Heart left ventricle (tissue), 16 donors: ENCODE measurements around the gene CCDC78. TPM values are rescaled to one million over a fixed set of nuclear protein-coding genes. Genes with fewer than 3 reads are reported as not detected.
A peak's percentile ranks its signal among the peaks of the same experiment; 100 is the strongest.

Experiments used
- ATAC-seq, 4 donors: fragments of 200-7000 bp; cut with Tn5 transposase; one replicate each; pipeline ENCODE4 v1.9.1; 2020 to 2022; ENCODE audit warnings: moderate library complexity in 4 of 4, mild to moderate bottlenecking in 3 of 4, moderate number of reproducible peaks in 1 of 4
- DNase-seq, 5 donors: peaks; one replicate each; pipeline ENCODE4 v3.0.0-alpha.2; 2020
- H3K27ac ChIP-seq, 12 donors: fragments of 200-600 bp; sonication (generic) in 4 of 12; one replicate each; pipeline versions ENCODE4 v1.5.0 to v1.8.0; 2016 to 2022; ENCODE audit warnings: mild to moderate bottlenecking in 2 of 12
- H3K27me3 ChIP-seq, 9 donors: fragments of 200-600 bp; sonication (generic) in 2 of 9; one replicate each; pipeline versions ENCODE4 v1.5.1 to v1.8.0; 2016 to 2022; ENCODE audit warnings: mild to moderate bottlenecking in 3 of 9
- H3K36me3 ChIP-seq, 9 donors: fragments of 200-600 bp; sonication (generic) in 2 of 9; one replicate each; pipeline versions ENCODE4 v1.5.0 to v1.8.0; 2018 to 2022; ENCODE audit warnings: mild to moderate bottlenecking in 2 of 9
- H3K4me1 ChIP-seq, 12 donors: fragments of 200-600 bp; sonication (generic) in 4 of 12; one replicate each; pipeline versions ENCODE4 v1.5.0 to v1.8.0; 2016 to 2022; ENCODE audit warnings: mild to moderate bottlenecking in 3 of 12
- H3K4me3 ChIP-seq, 12 donors: fragments of 200-600 bp; sonication (generic) in 4 of 12; one replicate each; pipeline versions ENCODE4 v1.5.0 to v1.8.0; 2017 to 2022; ENCODE audit warnings: mild to moderate bottlenecking in 9 of 12, moderate library complexity in 4 of 12
- H3K9me3 ChIP-seq, 12 donors: fragments of 200-600 bp; sonication (generic) in 4 of 12; one replicate each; pipeline versions ENCODE4 v1.5.0 to v1.8.0; 2016 to 2022; ENCODE audit warnings: mild to moderate bottlenecking in 1 of 12
- CTCF ChIP-seq, 12 donors: fragments of 200-600 bp; sonication (generic) in 4 of 12; IDR thresholded peaks; one replicate each; pipeline versions ENCODE4 v1.5.0 to v1.8.0; 2018 to 2022; ENCODE audit warnings: antibody characterized with exemption in 12 of 12, mild to moderate bottlenecking in 5 of 12
- POLR2A ChIP-seq, 2 donors: fragments of 450-650 bp; IDR thresholded peaks; one replicate each; pipeline ENCODE4 v1.6.1; 2017; ENCODE audit warnings: antibody characterized with exemption in 2 of 2, mild to moderate bottlenecking in 2 of 2, moderate library complexity in 2 of 2
- WGBS, 4 donors: extraction: QIAGEN DNeasy Blood & Tissue Kit in 2 of 4; methylation state at CpG; one replicate each; pipeline versions ENCODE4 v1.1.5 to v1.1.7; 2013 to 2018; 5-methylcytosine and 5-hydroxymethylcytosine counted together
- intact Hi-C, 10 donors: fragments of 100-400 bp; cut with DNase I; formaldehyde crosslinking; loops; one replicate each; pipeline versions ENCODE4 v1.11.1 to v1.14.2; 2022
- polyA plus RNA-seq, 2 donors: library from polyadenylated mRNA; stranded (reverse); fragments of 200-250 nt; gene quantifications; one replicate each; pipeline ENCODE4 v1.2.3, GENCODE V29; 2013
- total RNA-seq, 9 donors: library from RNA; depleted of rRNA in 2 of 9; stranded (reverse); fragments of >200 nt in 2 of 9; fragmentation: NEBNext Ultra II Directional in 3 of 9; extraction: Animal tissue kit (Norgen Biotek cat#: 25700) in 3 of 9; gene quantifications; one replicate each; pipeline versions ENCODE4 v1.1.0 to v1.2.4, GENCODE V29; 2016 to 2023
- donor health status: ischemic (EF 13 %, LVEDD 7.1; RV severe dilation, severe dysfunction).
- donor health status: healthy with polysubstance abuse.
- donor health status: DM: no; HTN: yes; CAD: no.
- donor health status: DM: no; HTN: no; CAD: no.
- donor health status: ischemic (EF 25% LVEDD 6.9; RV normal size, moderate dysfunction).
- donor health status: ischemic (EF 25% LVEDD 5.7; RV mildly dilated, moderate dysfunction).
- donor health status: healthy.
- donor health status: DM: yes; HTN: yes; CAD: no.
- donor health status: ischemic (EF 35%, LVEDD 5.7; RV mildly dilated, moderate dysfunction).
- donor health status: nonischemic (EF 11% LVEDD 7.7; RV severe dilation, severe dysfunction).
- donor health status: DM: yes; HTN: yes; CAD: no.
- donor health status: PGD.
- donor health status: ischemic (EF 29% LVEDD 5.4; RV normal size, mild dysfunction).
- donor health status: nonischemic (EF 23%, LVEDD 6.1; RV moderate dilation, normal function).

The CCDC78 gene
- total and polyA plus RNA-seq, 11 donors, result 0.35 to 1.3 (median 0.59) TPM; not detected in 3

- no peak overlapping the region for H3K4me3 ChIP-seq
- H3K9me3 ChIP-seq, result no peaks in the 10 kb centered on the region
- TF ChIP-seq CTCF (IDR thresholded peaks at IDR 0.05), result peak; percentile 90 to 99 (median 95)
- TF ChIP-seq POLR2A (IDR thresholded peaks at IDR 0.05), result no peak
- ATAC-seq, result peak; percentile 33 to 71 (median 64)
- no peak overlapping the region for H3K27ac ChIP-seq
- 12 to 19% (median 13%) methylated on average over 20 to 25 of the region's 25 CpGs for WGBS, 4 donors
- peaks cover 18 to 52% (median 37%) of the 10 kb centered on the region in 9 donors for H3K27me3 ChIP-seq
- peaks cover 0 to 42% (median 19%) of the 10 kb centered on the region in 12 donors for H3K4me1 ChIP-seq
- DNase-seq, result peak; percentile 78 to 93 (median 82)
- intact Hi-C loops, result loop anchor here (1.0 to 5.0 kb wide), 12 partner anchors 29 to 392 kb away; partner anchors contain the start of genes CIAO3 (in 2 of the 10), CHTF18 (in 1 of the 10) and RPUSD1 (in 1 of the 10)
- H3K36me3 ChIP-seq, result no peaks in the 10 kb centered on the region
Observed at GRCh38 chr16:711548-712320, 14.5 kb downstream of the CCDC78 start.

- ATAC-seq (no peak), DNase-seq (no peak)
- no peaks in the 10 kb centered on the region for H3K9me3 ChIP-seq
- no peak overlapping the region for H3K4me3 ChIP-seq
- no peak for TF ChIP-seq POLR2A (IDR thresholded peaks at IDR 0.05)
- no peak for TF ChIP-seq CTCF (IDR thresholded peaks at IDR 0.05)
- peaks cover 18 to 53% (median 43%) of the 10 kb centered on the region in 9 donors for H3K27me3 ChIP-seq
- intact Hi-C loops, result loop anchor here (1.0 to 5.0 kb wide), 12 partner anchors 30 to 392 kb away; partner anchors contain the start of genes CIAO3 (in 2 of the 10), CHTF18 (in 1 of the 10) and RPUSD1 (in 1 of the 10)
- no peaks in the 10 kb centered on the region for H3K36me3 ChIP-seq
- H3K27ac ChIP-seq, result no peak overlapping the region
- WGBS, 4 donors, result 75 to 80% (median 78%) methylated on average over 3 to 12 of the region's 12 CpGs
- H3K4me1 ChIP-seq, result peaks cover 0 to 42% (median 15%) of the 10 kb centered on the region in 12 donors
Observed at GRCh38 chr16:711084-711483, 15.2 kb downstream of the CCDC78 start.

GRCh38 chr16:710500-711075 is 15.7 kb downstream of the CCDC78 start:
- ATAC-seq (no peak), DNase-seq (no peak)

More at GRCh38 chr16:710500-711075, 15.7 kb downstream of the CCDC78 start:
- Histone ChIP-seq H3K4me3 (no peak overlapping the region), H3K36me3 (no peaks in the 10 kb centered on the region), H3K27ac (no peak overlapping the region), H3K4me1 (peaks cover 0 to 41% (median 12%) of the 10 kb centered on the region in 12 donors), H3K27me3 (peaks cover 18 to 55% (median 45%) of the 10 kb centered on the region in 9 donors), H3K9me3 (no peaks in the 10 kb centered on the region)
- no peak for TF ChIP-seq CTCF (IDR thresholded peaks at IDR 0.05)
- no peak for TF ChIP-seq POLR2A (IDR thresholded peaks at IDR 0.05)
- WGBS, 4 donors, result 41 to 72% (median 68%) methylated on average over 7 to 21 of the region's 21 CpGs
- intact Hi-C loops, result loop anchor here (1.0 to 5.0 kb wide), 12 partner anchors 30 to 393 kb away; partner anchors contain the start of genes CIAO3 (in 2 of the 10), CHTF18 (in 1 of the 10) and RPUSD1 (in 1 of the 10)
